Measurements from ENCODE around the gene ATP5MG. TPM values are rescaled to one million over a fixed set of nuclear protein-coding genes. Genes with fewer than 3 reads are reported as not detected.
A peak's percentile ranks its signal among the peaks of the same experiment; 100 is the strongest.

The ATP5MG gene
- total RNA-seq, 1 experiment from 2014 or later = 205 TPM

GRCh38 chr11:118435290-118435892 is 34.0 kb downstream of the ATP5MG start:
- peak overlapping the region; percentile 93 for H3K4me2 ChIP-seq (ENCODE audit: low read length)
- peak overlapping the region; percentile 89 for H3K27ac ChIP-seq (ENCODE audit: low read depth, low read length)
- ChIA-PET RAD21 (ENCODE audit: low non-redundant PET in 1 of 2, low total read pairs in 2 of 2, uncharacterized antibody in 2 of 2, unreplicated experiment in 2 of 2) (no interaction called here), CTCF (interaction anchor here (1.4 kb wide), 2 partner anchors 14 to 140 kb away, joined by 3 to 5 read pairs; no protein-coding TSS in a partner anchor), POLR2A (interaction anchor here (1.0 kb wide), 1 partner anchor 112 kb away, joined by 3 read pairs; no protein-coding TSS in a partner anchor)
- peaks cover 16 to 30% of the 10 kb centered on the region in 2 experiments for H3K4me1 ChIP-seq (ENCODE audit: control insufficient read depth in 1 of 2, insufficient read depth in 2 of 2, low read length in 2 of 2)
- H3K9me2 ChIP-seq (ENCODE audit: insufficient read depth) = no peaks in the 10 kb centered on the region
- H4K20me1 ChIP-seq (ENCODE audit: insufficient read depth) = peaks cover 6% of the 10 kb centered on the region
- H3K9ac ChIP-seq (ENCODE audit: low read length) = peak overlapping the region; percentile 79
- TF ChIP-seq EGR1 (IDR thresholded peaks at IDR 0.05; ENCODE audit: low read depth) (no peak), SP1 (IDR thresholded peaks at IDR 0.05; ENCODE audit: low read depth) (no peak), SIN3A (IDR thresholded peaks at IDR 0.05; ENCODE audit: low read depth) (no peak), YY1 (IDR thresholded peaks at IDR 0.05; ENCODE audit: extremely low read depth, insufficient replicate concordance, low read depth, low read length) (no peak), SRF (IDR thresholded peaks at IDR 0.05; ENCODE audit: low read depth) (no peak), POLR2A (IDR thresholded peaks at IDR 0.05; ENCODE audit: borderline replicate concordance, extremely low read depth, insufficient read depth, insufficient read length) (peak; percentile 24)
- intact Hi-C loops (cut with micrococcal nuclease) = no loop called here
- H3K79me2 ChIP-seq (ENCODE audit: insufficient read depth, low read length) = peaks cover 38% of the 10 kb centered on the region
- DNase-seq (ENCODE audit: low read depth, low spot score) (peak; percentile 18), ATAC-seq (peak; percentile 47)
- peak overlapping the region; percentile 79 for H2AFZ ChIP-seq (ENCODE audit: low read depth, low read length, poor library complexity, severe bottlenecking)
- H3K36me3 ChIP-seq (ENCODE audit: control insufficient read depth in 1 of 2, insufficient read depth in 2 of 2, low read length in 2 of 2) = no peaks in the 10 kb centered on the region
- no peaks in the 10 kb centered on the region for H3K9me3 ChIP-seq (ENCODE audit: control insufficient read depth in 1 of 2, insufficient read depth in 1 of 2, low read depth in 1 of 2, low read length in 2 of 2)
- peak overlapping the region; percentile 69 to 73 for H3K4me3 ChIP-seq (replicated peaks in 1 of 2; ENCODE audit: low read depth in 1 of 2, low read length in 2 of 2)
- no peaks in the 10 kb centered on the region for H3K27me3 ChIP-seq (ENCODE audit: insufficient read depth, low read length)
- no TSS peak for BruUV-seq (replicated peaks)

- BruUV-seq (replicated peaks) = no TSS peak
- no peaks in the 10 kb centered on the region for H3K9me3 ChIP-seq (ENCODE audit: control insufficient read depth in 1 of 2, insufficient read depth in 1 of 2, low read depth in 1 of 2, low read length in 2 of 2)
- intact Hi-C loops (cut with micrococcal nuclease) = loop anchor here (1.0 kb wide), 1 partner anchor 35 kb away; the partner anchor contains the start of gene ATP5MG
- peaks cover 45% of the 10 kb centered on the region for H3K79me2 ChIP-seq (ENCODE audit: insufficient read depth, low read length)
- CTCF ChIA-PET = interaction anchor here (0.6 to 1.4 kb wide), 3 partner anchors 15 to 229 kb away, joined by 3 to 5 read pairs (median 3); no protein-coding TSS in a partner anchor
- H3K4me1 ChIP-seq (ENCODE audit: control insufficient read depth in 1 of 2, insufficient read depth in 2 of 2, low read length in 2 of 2) = peaks cover 16 to 27% of the 10 kb centered on the region in 2 experiments
- H3K4me2 ChIP-seq (ENCODE audit: low read length) = peak within 1 kb of the TSS; percentile 93
- RAD21 ChIA-PET (ENCODE audit: low non-redundant PET in 1 of 2, low total read pairs in 2 of 2, uncharacterized antibody in 2 of 2, unreplicated experiment in 2 of 2) = interaction anchor here in 1 of 2 experiments (0.7 to 0.8 kb wide), 2 partner anchors 20 to 181 kb away, joined by 3 to 4 read pairs; no protein-coding TSS in a partner anchor
- peak within 1 kb of the TSS; percentile 79 for H3K9ac ChIP-seq (ENCODE audit: low read length)
- H2AFZ ChIP-seq (ENCODE audit: low read depth, low read length, poor library complexity, severe bottlenecking) = peak within 1 kb of the TSS; percentile 79
- H3K27me3 ChIP-seq (ENCODE audit: insufficient read depth, low read length) = no peaks in the 10 kb centered on the region
- DNase-seq (ENCODE audit: low read depth, low spot score) = peak; percentile 90
- peak within 1 kb of the TSS; percentile 89 for H3K27ac ChIP-seq (ENCODE audit: low read depth, low read length)
- H4K20me1 ChIP-seq (ENCODE audit: insufficient read depth) = peaks cover 12% of the 10 kb centered on the region
- H3K4me3 ChIP-seq (replicated peaks in 1 of 2; ENCODE audit: low read depth in 1 of 2, low read length in 2 of 2) = peak within 1 kb of the TSS; percentile 69 to 83
- ATAC-seq = peak; percentile 75
- H3K9me2 ChIP-seq (ENCODE audit: insufficient read depth) = no peaks in the 10 kb centered on the region
- H3K36me3 ChIP-seq (ENCODE audit: control insufficient read depth in 1 of 2, insufficient read depth in 2 of 2, low read length in 2 of 2) = no peaks in the 10 kb centered on the region
- POLR2A ChIA-PET = interaction anchor here (1.0 kb wide), 2 partner anchors 12 to 111 kb away, joined by 3 read pairs; no protein-coding TSS in a partner anchor
- TF ChIP-seq POLR2A (IDR thresholded peaks at IDR 0.05; ENCODE audit: borderline replicate concordance, extremely low read depth, insufficient read depth, insufficient read length) (peak; percentile 58), YY1 (IDR thresholded peaks at IDR 0.05; ENCODE audit: extremely low read depth, insufficient replicate concordance, low read depth, low read length) (peak; percentile 65), POLR2AphosphoS5 (IDR thresholded peaks at IDR 0.05; ENCODE audit: low read depth, low read length) (peak; percentile 84), REST (IDR thresholded peaks at IDR 0.05; ENCODE audit: low read depth) (no peak), CBX3 (IDR thresholded peaks at IDR 0.05; ENCODE audit: low read depth) (peak; percentile 42; the same call in 1 of the 2 replicates), TCF7L2 (IDR thresholded peaks at IDR 0.05; ENCODE audit: borderline replicate concordance, extremely low read depth, insufficient read depth, insufficient read length) (peak; percentile 62), JUND (IDR thresholded peaks at IDR 0.05) (no peak), SP1 (IDR thresholded peaks at IDR 0.05; ENCODE audit: low read depth) (peak; percentile 67)
- TF ChIP-seq, protein P1, sequence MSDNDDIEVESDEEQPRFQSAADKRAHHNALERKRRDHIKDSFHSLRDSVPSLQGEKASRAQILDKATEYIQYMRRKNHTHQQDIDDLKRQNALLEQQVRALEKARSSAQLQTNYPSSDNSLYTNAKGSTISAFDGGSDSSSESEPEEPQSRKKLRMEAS (IDR thresholded peaks at IDR 0.05) = peak; percentile 56; the same call in 1 of the 2 replicates
Measured at GRCh38 chr11:118435893-118436624, 34.7 kb downstream of the ATP5MG start, which contains the start of gene KMT2A. KMT2A (plus strand) TSS chr11:118436492; CDS start chr11:118436513, 21 bp downstream.
